HFFc6 (cell line): Measurements from ENCODE around the gene HYCC1. TPM values are rescaled to one million over a fixed set of nuclear protein-coding genes. Genes with fewer than 3 reads are reported as not detected.

ENCODE experiments used
- DNase-seq: peaks from one replicate; pipeline ENCODE4 v3.0.0-alpha.2; 2018
- H3K27ac Mint-ChIP-seq: 2 replicates; pipeline ENCODE4 v1.8.0; 2020; ENCODE audit warnings: mild to moderate bottlenecking, mixed read lengths
- H3K27me3 Mint-ChIP-seq: 2 replicates; pipeline ENCODE4 v1.8.0; 2021; ENCODE audit warnings: mild to moderate bottlenecking, moderate library complexity, mixed read lengths; ENCODE audit not compliant: insufficient read depth
- H3K36me3 Mint-ChIP-seq: 2 replicates; pipeline ENCODE4 v1.8.0; 2021; ENCODE audit warnings: low read depth, mixed read lengths
- H3K4me1 Mint-ChIP-seq: 2 replicates; pipeline ENCODE4 v1.8.0; 2020; ENCODE audit warnings: low read depth, mixed read lengths
- H3K4me3 Mint-ChIP-seq: 2 replicates; pipeline ENCODE4 v1.8.0; 2020; ENCODE audit warnings: mild to moderate bottlenecking, moderate library complexity, mixed read lengths
- H3K9me3 Mint-ChIP-seq: 2 replicates; pipeline ENCODE4 v1.8.0; 2020; ENCODE audit warnings: mild to moderate bottlenecking, mixed read lengths
- total RNA-seq, 6 experiments: library from RNA; stranded (reverse); fragmentation: NEBNext Ultra II Directional; extraction: Animal tissue kit (Norgen Biotek cat#: 25700); gene quantifications; 2 replicates in 1 of 6; 3 replicates in 5 of 6; pipeline ENCODE4 v1.2.3, GENCODE V29; 2021
- TF ChIP-seq, protein P1 (sequence below): fragments of 200-600 bp; sonication (generic); IDR thresholded peaks from 2 replicates; pipeline ENCODE4 v1.5.0; 2021; ENCODE audit warnings: antibody characterized with exemption, mild to moderate bottlenecking

HYCC1 gene
- total RNA-seq, 6 experiments from 2014 or later, result 88.5 to 104 (median 95.0) TPM

DNA sequence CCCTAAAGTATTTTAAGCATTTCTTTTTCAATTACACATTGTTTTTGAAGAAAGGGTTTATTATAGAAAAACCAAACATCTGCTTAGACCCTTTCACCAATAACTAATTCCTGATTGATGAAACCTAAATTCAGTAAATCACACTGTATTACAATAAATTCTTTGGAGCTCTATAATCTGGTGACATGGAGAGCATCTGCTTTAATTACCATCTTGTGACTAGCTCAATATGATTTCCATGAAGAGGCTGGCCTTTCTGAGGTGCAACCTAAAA lies 9.7 kb downstream of the HYCC1 start:
- TF ChIP-seq, protein P1, sequence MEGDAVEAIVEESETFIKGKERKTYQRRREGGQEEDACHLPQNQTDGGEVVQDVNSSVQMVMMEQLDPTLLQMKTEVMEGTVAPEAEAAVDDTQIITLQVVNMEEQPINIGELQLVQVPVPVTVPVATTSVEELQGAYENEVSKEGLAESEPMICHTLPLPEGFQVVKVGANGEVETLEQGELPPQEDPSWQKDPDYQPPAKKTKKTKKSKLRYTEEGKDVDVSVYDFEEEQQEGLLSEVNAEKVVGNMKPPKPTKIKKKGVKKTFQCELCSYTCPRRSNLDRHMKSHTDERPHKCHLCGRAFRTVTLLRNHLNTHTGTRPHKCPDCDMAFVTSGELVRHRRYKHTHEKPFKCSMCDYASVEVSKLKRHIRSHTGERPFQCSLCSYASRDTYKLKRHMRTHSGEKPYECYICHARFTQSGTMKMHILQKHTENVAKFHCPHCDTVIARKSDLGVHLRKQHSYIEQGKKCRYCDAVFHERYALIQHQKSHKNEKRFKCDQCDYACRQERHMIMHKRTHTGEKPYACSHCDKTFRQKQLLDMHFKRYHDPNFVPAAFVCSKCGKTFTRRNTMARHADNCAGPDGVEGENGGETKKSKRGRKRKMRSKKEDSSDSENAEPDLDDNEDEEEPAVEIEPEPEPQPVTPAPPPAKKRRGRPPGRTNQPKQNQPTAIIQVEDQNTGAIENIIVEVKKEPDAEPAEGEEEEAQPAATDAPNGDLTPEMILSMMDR, result no peak
- no peaks in the 10 kb centered on the region for H3K36me3 Mint-ChIP-seq
- H3K27me3 Mint-ChIP-seq, result no peaks in the 10 kb centered on the region
- H3K9me3 Mint-ChIP-seq, result no peaks in the 10 kb centered on the region
- peak overlapping the region; percentile 51 for H3K27ac Mint-ChIP-seq
- H3K4me1 Mint-ChIP-seq, result peaks cover 64% of the 10 kb centered on the region
- DNase-seq, result no peak
- no peak overlapping the region for H3K4me3 Mint-ChIP-seq

- Mint-ChIP-seq H3K4me1 (peaks cover 70% of the 10 kb centered on the region), H3K27ac (peak overlapping the region; percentile 57), H3K36me3 (no peaks in the 10 kb centered on the region), H3K27me3 (no peaks in the 10 kb centered on the region), H3K9me3 (no peaks in the 10 kb centered on the region), H3K4me3 (peak overlapping the region; percentile 16)
- DNase-seq, result no peak
- TF ChIP-seq, protein P1, result no peak
Observed at GRCh38 chr7:23003505-23004246, 10.3 kb downstream of the HYCC1 start.

- TF ChIP-seq, protein P1, result no peak
- no peaks in the 10 kb centered on the region for H3K36me3 Mint-ChIP-seq
- DNase-seq, result no peak
- peak overlapping the region; percentile 14 for H3K27ac Mint-ChIP-seq
- no peak overlapping the region for H3K4me3 Mint-ChIP-seq
- H3K9me3 Mint-ChIP-seq, result no peaks in the 10 kb centered on the region
- peaks cover 79% of the 10 kb centered on the region for H3K4me1 Mint-ChIP-seq
- no peaks in the 10 kb centered on the region for H3K27me3 Mint-ChIP-seq
Observed at GRCh38 chr7:23002698-23003097, 11.2 kb downstream of the HYCC1 start.

DNA sequence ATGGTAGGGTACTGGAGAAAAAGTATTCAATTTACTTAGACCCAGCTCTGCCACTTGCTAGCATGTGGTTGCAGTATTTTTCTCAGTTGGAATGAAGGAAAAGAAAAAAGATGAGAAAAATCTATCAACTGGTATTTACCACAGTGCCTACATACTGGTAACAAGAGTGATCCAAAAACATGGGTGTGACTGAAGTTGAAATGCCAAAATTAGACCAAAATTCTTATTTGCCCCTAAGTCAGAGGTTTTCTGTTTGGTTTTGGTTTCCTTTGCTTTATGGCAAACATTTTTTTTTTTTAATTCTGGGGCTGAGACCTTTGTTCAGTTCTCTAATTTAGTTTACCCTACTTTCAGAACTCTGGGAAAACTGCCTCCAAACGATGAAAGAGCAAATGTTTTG lies 12.3 kb downstream of the HYCC1 start:
- Mint-ChIP-seq H3K9me3 (no peaks in the 10 kb centered on the region), H3K4me1 (peaks cover 88% of the 10 kb centered on the region), H3K4me3 (no peak overlapping the region), H3K27me3 (no peaks in the 10 kb centered on the region), H3K27ac (peak overlapping the region; percentile 20; the same call in 1 of the 2 replicates), H3K36me3 (no peaks in the 10 kb centered on the region)
- TF ChIP-seq, protein P1, result no peak
- DNase-seq, result no peak

- H3K27ac Mint-ChIP-seq, result peak overlapping the region; percentile 20; the same call in 1 of the 2 replicates
- peak overlapping the region; percentile 3; the same call in 1 of the 2 replicates for H3K4me3 Mint-ChIP-seq
- TF ChIP-seq, protein P1, result no peak
- H3K4me1 Mint-ChIP-seq, result peaks cover 90% of the 10 kb centered on the region
- H3K36me3 Mint-ChIP-seq, result no peaks in the 10 kb centered on the region
- H3K9me3 Mint-ChIP-seq, result no peaks in the 10 kb centered on the region
- no peaks in the 10 kb centered on the region for H3K27me3 Mint-ChIP-seq
- DNase-seq, result no peak
Observed at GRCh38 chr7:23000597-23001360, 13.2 kb downstream of the HYCC1 start.
